HEK293T (cell line): ENCODE measurements around the gene KRAS.

ENCODE experiments used
- CTCF ChIA-PET: fragments of 350-600 bp; formaldehyde crosslinking; extraction: SDS; loops from one replicate; lab custom pipeline; 2021; ENCODE audit warnings: antibody characterized with exemption, inconsistent platforms; lab: Yijun Ruan, JAX
- POLR2A ChIA-PET: fragments of 350-600 bp; formaldehyde crosslinking; extraction: SDS; loops from one replicate; lab custom pipeline; 2020; ENCODE audit warnings: antibody characterized with exemption, inconsistent platforms; lab: Yijun Ruan, JAX
- DNase-seq: peaks from one replicate; pipeline ENCODE4 v3.0.0; 2012; ENCODE audit warnings: mixed read lengths; ENCODE audit errors: extremely low spot score
- ARNT ChIP-seq: fragments of 450-650 bp; IDR thresholded peaks from 2 replicates; pipeline ENCODE4 v1.6.1; 2017; ENCODE audit warnings: mild to moderate bottlenecking
- BHLHE40 ChIP-seq: fragments of 450-650 bp; IDR thresholded peaks from 2 replicates; pipeline ENCODE4 v1.6.1; 2016; ENCODE audit warnings: mild to moderate bottlenecking, moderate library complexity, borderline replicate concordance
- CTBP1 ChIP-seq: fragments of 450-650 bp; IDR thresholded peaks from 2 replicates; pipeline ENCODE4 v1.6.1; 2016; ENCODE audit warnings: borderline replicate concordance
- ELF4 ChIP-seq: fragments of 450-650 bp; IDR thresholded peaks from 2 replicates; pipeline ENCODE4 v1.6.1; 2017; ENCODE audit warnings: antibody characterized with exemption
- FOXA1 ChIP-seq: fragments of 450-650 bp; IDR thresholded peaks from 2 replicates; pipeline ENCODE4 v1.6.1; 2016; ENCODE audit warnings: mild to moderate bottlenecking
- FOXK2 ChIP-seq: fragments of 450-650 bp; IDR thresholded peaks from 2 replicates; pipeline ENCODE4 v1.6.1; 2016; ENCODE audit warnings: mild to moderate bottlenecking
- FOXM1 ChIP-seq: fragments of 450-650 bp; IDR thresholded peaks from 2 replicates; pipeline ENCODE4 v1.6.1; 2017; ENCODE audit warnings: mild to moderate bottlenecking, borderline replicate concordance
- HDGF ChIP-seq: fragments of 450-650 bp; IDR thresholded peaks from 2 replicates; pipeline ENCODE4 v1.6.1; 2017; ENCODE audit warnings: antibody characterized with exemption, borderline replicate concordance
- L3MBTL2 ChIP-seq: fragments of 450-650 bp; conservative IDR thresholded peaks from 2 replicates; pipeline ENCODE4 v1.6.1; 2016; ENCODE audit warnings: mild to moderate bottlenecking
- LEF1 ChIP-seq: fragments of 450-650 bp; IDR thresholded peaks from 2 replicates; pipeline ENCODE4 v1.6.1; 2017; ENCODE audit warnings: mild to moderate bottlenecking, borderline replicate concordance
- NFRKB ChIP-seq: fragments of 450-650 bp; IDR thresholded peaks from 2 replicates; pipeline ENCODE4 v1.6.1; 2016; ENCODE audit warnings: mild to moderate bottlenecking, moderate library complexity
- SP1 ChIP-seq: fragments of 450-650 bp; IDR thresholded peaks from 2 replicates; pipeline ENCODE4 v1.6.1; 2017
- SUZ12 ChIP-seq: fragments of 450-650 bp; IDR thresholded peaks from 2 replicates; pipeline ENCODE4 v1.6.1; 2016; ENCODE audit warnings: mild to moderate bottlenecking
- TARDBP ChIP-seq: fragments of 450-650 bp; IDR thresholded peaks from 2 replicates; pipeline ENCODE4 v1.6.1; 2016
- ZNF384 ChIP-seq: fragments of 450-650 bp; IDR thresholded peaks from 2 replicates; pipeline ENCODE4 v1.6.1; 2016
- TF ChIP-seq, protein P1 (sequence below): fragments of 450-650 bp; IDR thresholded peaks from 2 replicates; pipeline ENCODE4 v1.6.1; 2016

The KRAS gene

DNA sequence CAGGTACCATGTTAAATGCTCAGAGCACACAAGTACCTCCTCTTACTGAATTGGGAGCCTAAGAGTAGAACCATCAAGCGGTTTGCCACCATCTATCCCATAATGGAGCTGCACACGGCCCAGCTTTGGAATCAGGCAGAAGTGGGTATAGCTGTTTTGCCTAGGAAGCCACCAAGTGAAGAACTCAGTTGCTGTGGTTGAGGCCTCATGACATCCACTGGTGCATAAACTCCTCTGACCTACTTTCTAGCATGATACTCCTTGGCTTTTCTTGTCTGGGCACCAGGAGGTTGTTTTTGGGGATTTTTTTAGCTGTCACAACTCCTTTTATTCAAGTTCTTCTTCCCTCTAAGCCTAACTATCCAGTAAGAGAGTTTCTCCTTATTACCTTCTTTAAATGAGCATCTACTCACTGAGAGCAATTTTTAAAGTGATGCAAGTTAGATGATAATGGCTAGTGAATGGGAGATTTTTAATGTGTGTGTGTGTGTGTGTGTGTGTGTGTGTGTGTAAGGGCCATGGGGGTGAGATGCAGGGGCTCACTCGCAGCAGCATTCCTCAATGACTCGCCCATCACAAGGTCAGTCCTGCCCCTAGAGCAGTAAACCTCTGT lies 20.9 kb upstream of the KRAS start:
- no peak for DNase-seq
- CTCF ChIA-PET, result no interaction called here
- TF ChIP-seq HDGF (no peak), FOXM1 (no peak), ELF4 (no peak), BHLHE40 (no peak), ARNT (no peak), FOXK2 (no peak), TARDBP (no peak), NFRKB (no peak), SUZ12 (no peak), L3MBTL2 (no peak), FOXA1 (no peak), LEF1 (no peak)
- TF ChIP-seq, protein P1, sequence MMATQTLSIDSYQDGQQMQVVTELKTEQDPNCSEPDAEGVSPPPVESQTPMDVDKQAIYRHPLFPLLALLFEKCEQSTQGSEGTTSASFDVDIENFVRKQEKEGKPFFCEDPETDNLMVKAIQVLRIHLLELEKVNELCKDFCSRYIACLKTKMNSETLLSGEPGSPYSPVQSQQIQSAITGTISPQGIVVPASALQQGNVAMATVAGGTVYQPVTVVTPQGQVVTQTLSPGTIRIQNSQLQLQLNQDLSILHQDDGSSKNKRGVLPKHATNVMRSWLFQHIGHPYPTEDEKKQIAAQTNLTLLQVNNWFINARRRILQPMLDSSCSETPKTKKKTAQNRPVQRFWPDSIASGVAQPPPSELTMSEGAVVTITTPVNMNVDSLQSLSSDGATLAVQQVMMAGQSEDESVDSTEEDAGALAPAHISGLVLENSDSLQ, result no peak
- POLR2A ChIA-PET, result no interaction called here

DNA sequence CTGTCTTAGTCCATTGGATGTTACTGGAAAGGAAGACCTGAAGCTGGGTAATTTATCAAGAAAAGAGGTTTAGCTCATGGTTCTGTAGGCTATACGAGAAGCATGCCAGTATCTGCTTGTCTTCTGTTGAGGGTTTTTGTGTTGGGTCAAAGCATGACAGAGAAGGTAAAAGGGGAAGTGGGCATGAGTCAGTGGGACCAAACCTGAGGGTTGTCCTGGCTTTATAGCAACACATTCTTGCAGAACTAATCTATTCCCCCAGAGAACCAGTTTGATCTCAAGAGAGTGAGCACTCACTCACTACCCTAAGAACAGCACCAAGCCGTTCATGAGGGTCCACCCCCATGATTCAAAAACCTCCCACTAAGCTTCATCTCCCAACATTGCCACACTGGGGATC lies 19.0 kb upstream of the KRAS start:
- TF ChIP-seq ZNF384 (no peak), FOXA1 (no peak), CTBP1 (no peak), HDGF (no peak), SP1 (no peak), ELF4 (no peak), ARNT (no peak), NFRKB (no peak)
- TF ChIP-seq, protein P1, result no peak
- ChIA-PET CTCF (no interaction called here), POLR2A (no interaction called here)
- no peak for DNase-seq

DNA sequence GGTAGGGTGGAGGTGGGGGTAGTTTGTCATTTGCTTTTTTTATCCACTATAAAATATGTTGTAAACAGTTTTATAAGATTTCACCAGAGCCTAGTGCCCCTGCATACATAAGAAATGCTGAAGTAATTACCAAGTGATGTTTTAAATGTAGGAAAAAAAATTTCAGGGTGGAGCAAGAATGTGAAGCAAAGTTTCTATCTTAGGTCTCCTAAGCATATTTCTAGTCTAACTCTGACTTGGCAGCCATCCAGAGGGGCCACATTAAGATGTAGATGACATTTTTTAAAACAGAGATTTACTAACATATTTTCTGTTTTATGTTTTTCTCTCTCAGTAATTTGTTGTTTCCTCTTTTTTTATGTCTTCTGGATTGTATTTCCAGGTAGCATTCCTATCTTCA lies 15.8 kb upstream of the KRAS start:
- CTCF ChIA-PET, result no interaction called here
- TF ChIP-seq ELF4, result no peak
- no peak for TF ChIP-seq FOXK2
- no peak for TF ChIP-seq SUZ12
- TF ChIP-seq, protein P1, result no peak
- no peak for TF ChIP-seq L3MBTL2
- TF ChIP-seq HDGF, result no peak
- TF ChIP-seq BHLHE40, result no peak
- POLR2A ChIA-PET, result no interaction called here
- DNase-seq, result no peak

DNA sequence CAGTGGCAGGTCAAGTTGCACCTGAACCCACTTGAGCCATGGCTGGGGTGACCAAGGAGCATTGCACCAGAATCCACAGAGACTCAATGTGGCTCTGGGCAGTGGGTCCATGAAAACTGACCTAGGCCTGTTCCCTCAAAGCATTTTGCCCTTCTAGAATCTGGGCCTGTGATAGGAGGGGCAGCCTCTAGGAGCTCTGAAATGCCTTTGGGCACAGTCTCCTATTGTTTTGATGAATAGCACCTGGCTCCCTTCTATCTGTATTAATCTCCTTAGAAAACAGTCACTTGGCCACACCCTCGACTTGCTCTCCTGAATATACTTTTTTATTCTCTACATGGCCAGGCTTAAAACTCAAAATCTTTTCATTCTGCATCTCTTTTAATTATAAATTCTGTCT lies 14.1 kb upstream of the KRAS start:
- POLR2A ChIA-PET, result no interaction called here
- no peak for DNase-seq
- no peak for TF ChIP-seq HDGF
- no peak for TF ChIP-seq TARDBP
- no peak for TF ChIP-seq NFRKB
- no peak for TF ChIP-seq CTBP1
- no peak for TF ChIP-seq L3MBTL2
- TF ChIP-seq FOXK2, result no peak
- TF ChIP-seq SUZ12, result no peak
- no peak for TF ChIP-seq ARNT
- no peak for TF ChIP-seq ZNF384
- no peak for TF ChIP-seq SP1
- TF ChIP-seq ELF4, result no peak
- TF ChIP-seq, protein P1, result no peak
- no peak for TF ChIP-seq LEF1
- TF ChIP-seq FOXM1, result no peak
- no peak for TF ChIP-seq FOXA1
- CTCF ChIA-PET, result interaction anchor here (0.6 kb wide), 1 partner anchor 120 kb away, joined by 3 read pairs; no protein-coding TSS in a partner anchor

DNA sequence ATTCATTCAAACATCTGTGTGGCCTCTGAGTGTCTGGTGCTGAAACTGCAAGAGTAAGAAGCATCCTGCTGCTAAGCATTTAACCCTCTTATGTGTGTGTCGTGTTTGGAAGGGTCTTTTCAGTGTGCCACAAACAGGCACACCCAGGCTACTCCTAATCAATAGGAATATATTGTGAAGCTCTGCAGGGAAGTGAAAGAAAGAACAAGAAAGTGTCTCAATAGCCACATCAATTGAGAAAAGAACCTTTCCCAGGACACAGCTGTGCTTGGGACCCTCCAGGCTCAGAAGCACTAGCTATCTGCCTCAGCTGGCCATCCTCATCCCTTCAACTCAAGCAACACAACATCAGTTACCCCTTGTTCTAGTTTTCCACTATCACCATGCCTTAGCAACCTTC lies 13.4 kb upstream of the KRAS start:
- no peak for DNase-seq
- POLR2A ChIA-PET, result no interaction called here
- CTCF ChIA-PET, result interaction anchor here (0.6 kb wide), 1 partner anchor 121 kb away, joined by 3 read pairs; no protein-coding TSS in a partner anchor
- TF ChIP-seq NFRKB (no peak), FOXA1 (no peak), L3MBTL2 (no peak), FOXK2 (no peak), CTBP1 (no peak)

DNA sequence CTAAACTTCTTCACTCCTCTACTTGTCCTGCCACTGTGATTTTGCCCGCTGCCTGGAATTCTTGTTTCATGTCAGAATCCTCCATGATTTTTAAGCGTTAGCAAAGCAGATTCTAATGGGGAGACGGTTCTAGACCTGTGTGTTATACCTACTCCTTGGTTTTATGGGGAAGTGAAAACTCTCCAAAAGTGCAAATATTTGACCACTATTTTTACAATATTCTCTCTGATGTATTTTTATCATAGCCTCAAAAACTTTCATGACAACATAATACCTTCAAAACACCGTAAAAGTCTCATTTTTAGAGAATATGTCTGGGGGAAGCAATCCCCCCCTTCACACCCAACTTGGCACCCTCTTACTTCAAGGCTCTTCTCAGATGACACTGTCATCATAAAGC lies 12.9 kb upstream of the KRAS start:
- no peak for DNase-seq
- ChIA-PET POLR2A (interaction anchor here (1.0 kb wide), 1 partner anchor 44 kb away, joined by 3 read pairs; no protein-coding TSS in a partner anchor), CTCF (no interaction called here)
- TF ChIP-seq SP1 (no peak), ELF4 (no peak), FOXK2 (no peak), BHLHE40 (no peak), SUZ12 (no peak), CTBP1 (no peak), FOXA1 (no peak), L3MBTL2 (no peak), TARDBP (no peak), ARNT (no peak), FOXM1 (no peak), HDGF (no peak), LEF1 (no peak), ZNF384 (no peak), NFRKB (no peak)
- TF ChIP-seq, protein P1, result no peak
